ENCODE data around the gene ROR1.
"Not testable (repeated sequence)": the region's sequence is repeated elsewhere in the genome, so short reads cannot be mapped to it uniquely, and the experiment has no call there.

ROR1 gene

GRCh38 chr1:64073705-64074104 is 299.9 kb downstream of the ROR1 start:
- DNase-seq: no peak

GRCh38 chr1:64074767-64075166 is 300.9 kb downstream of the ROR1 start:
- no peak for DNase-seq

- no peak for DNase-seq
Measured at GRCh38 chr1:64077281-64077940, 303.6 kb downstream of the ROR1 start.

GRCh38 chr1:64080941-64081562 is 307.2 kb downstream of the ROR1 start:
- no peak for DNase-seq

- no peak for DNase-seq
Measured at GRCh38 chr1:64082459-64082858, 308.6 kb downstream of the ROR1 start.

GRCh38 chr1:64084451-64084850 is 310.6 kb downstream of the ROR1 start:
- no peak for DNase-seq

- no peak for DNase-seq
Measured at GRCh38 chr1:64087768-64088167, 314.0 kb downstream of the ROR1 start.

GRCh38 chr1:64090436-64090835 is 316.6 kb downstream of the ROR1 start:
- DNase-seq: no peak

- DNase-seq: no peak
Measured at GRCh38 chr1:64092851-64093371, 319.1 kb downstream of the ROR1 start.

- no peak for DNase-seq
Measured at GRCh38 chr1:64093941-64094340, 320.1 kb downstream of the ROR1 start.

GRCh38 chr1:64095832-64096231 is 322.0 kb downstream of the ROR1 start:
- DNase-seq: no peak

GRCh38 chr1:64097859-64098258 is 324.0 kb downstream of the ROR1 start:
- DNase-seq: no peak

GRCh38 chr1:64098436-64098835 is 324.6 kb downstream of the ROR1 start:
- no peak for DNase-seq

- DNase-seq: no peak
Measured at GRCh38 chr1:64098846-64099582, 325.2 kb downstream of the ROR1 start.

- no peak for DNase-seq
Measured at GRCh38 chr1:64100791-64101190, 327.0 kb downstream of the ROR1 start.

GRCh38 chr1:64104585-64104984 is 330.8 kb downstream of the ROR1 start:
- not testable (repeated sequence) for DNase-seq

GRCh38 chr1:64107118-64107519 is 333.3 kb downstream of the ROR1 start:
- DNase-seq: no peak

- DNase-seq: no peak
Measured at GRCh38 chr1:64107632-64108031, 333.8 kb downstream of the ROR1 start.

GRCh38 chr1:64110924-64111777 is 337.3 kb downstream of the ROR1 start:
- DNase-seq: no peak

GRCh38 chr1:64111787-64112186 is 338.0 kb downstream of the ROR1 start:
- no peak for DNase-seq

GRCh38 chr1:64112281-64112680 is 338.5 kb downstream of the ROR1 start:
- no peak for DNase-seq

- no peak for DNase-seq
Measured at GRCh38 chr1:64114012-64114525, 340.3 kb downstream of the ROR1 start.

GRCh38 chr1:64116537-64116936 is 342.7 kb downstream of the ROR1 start:
- no peak for DNase-seq
